Measurements from ENCODE around the gene ANXA4. TPM values are rescaled to one million over a fixed set of nuclear protein-coding genes. Genes with fewer than 3 reads are reported as not detected.

Gene ANXA4
- total and polyA plus RNA-seq, 2 of the 13 experiments (the other 11 are each of a cell fraction or from before 2014, with no cell fraction given) = 155 to 168 TPM

GRCh38 chr2:69829256-69830044 is 87.5 kb downstream of the ANXA4 start, which contains the start of gene GMCL1 (continued):
- TF ChIP-seq SP1 (IDR thresholded peaks at IDR 0.05) = no peak; the same call in 1 of the 2 replicates
- peak; percentile 100 for TF ChIP-seq SP1 (CRISPR knock-in tag; IDR thresholded peaks at IDR 0.05)
- TF ChIP-seq KDM2A (CRISPR knock-in tag; IDR thresholded peaks at IDR 0.05; ENCODE audit: borderline replicate concordance, low read depth) = peak; percentile 98
- no peak for TF ChIP-seq TCF7 (IDR thresholded peaks at IDR 0.05; ENCODE audit: low read depth)
- TF ChIP-seq RBM22 (optimal IDR thresholded peaks at IDR 0.05; ENCODE audit: low read length) = no peak
- TF ChIP-seq RBFOX2 (IDR thresholded peaks at IDR 0.05; ENCODE audit: low read depth, low read length) = peak; percentile 97
- TF ChIP-seq ARHGAP35 (CRISPR knock-in tag; IDR thresholded peaks at IDR 0.05; ENCODE audit: borderline replicate concordance) = peak; percentile 80; the same call in 1 of the 2 replicates
- TF ChIP-seq SNAPC5 (CRISPR knock-in tag; IDR thresholded peaks at IDR 0.05; ENCODE audit: borderline replicate concordance) = peak; percentile 64; the same call in 1 of the 2 replicates
- TF ChIP-seq SUZ12 (IDR thresholded peaks at IDR 0.05; ENCODE audit: low read depth, low read length) = no peak
- peak; percentile 38 for TF ChIP-seq ZNF333 (CRISPR knock-in tag; IDR thresholded peaks at IDR 0.05; ENCODE audit: borderline replicate concordance)
- no peak for TF ChIP-seq NPAS2 (CRISPR knock-in tag; IDR thresholded peaks at IDR 0.05; ENCODE audit: borderline replicate concordance)
- TF ChIP-seq ZNF570 (CRISPR knock-in tag; IDR thresholded peaks at IDR 0.05; ENCODE audit: borderline replicate concordance) = no peak
- TF ChIP-seq SOX6 (IDR thresholded peaks at IDR 0.05) = no peak
- TF ChIP-seq SOX6 (CRISPR knock-in tag; IDR thresholded peaks at IDR 0.05) = peak; percentile 83
- TF ChIP-seq ATF7 (IDR thresholded peaks at IDR 0.05) = no peak
- peak; percentile 75; the same call in 1 of the 2 replicates for TF ChIP-seq ATF7 (CRISPR knock-in tag; IDR thresholded peaks at IDR 0.05)
- TF ChIP-seq ZNF33B (CRISPR knock-in tag; IDR thresholded peaks at IDR 0.05) = peak; percentile 92
- peak; percentile 98 for TF ChIP-seq ZMYM4 (CRISPR knock-in tag; IDR thresholded peaks at IDR 0.05)
- peak; percentile 100 for TF ChIP-seq HDAC1 (CRISPR knock-in tag; IDR thresholded peaks at IDR 0.05)
- peak; percentile 99 for TF ChIP-seq MEIS1 (CRISPR knock-in tag; IDR thresholded peaks at IDR 0.05; ENCODE audit: borderline replicate concordance)
- TF ChIP-seq ZNF670 (CRISPR knock-in tag; IDR thresholded peaks at IDR 0.05; ENCODE audit: borderline replicate concordance) = peak; percentile 51
- peak; percentile 91 for TF ChIP-seq ZBTB25 (CRISPR knock-in tag; IDR thresholded peaks at IDR 0.05)
- peak; percentile 81 for TF ChIP-seq ZNF639 (CRISPR knock-in tag; conservative IDR thresholded peaks at IDR 0.05)
- TF ChIP-seq MIER3 (CRISPR knock-in tag; IDR thresholded peaks at IDR 0.05; ENCODE audit: borderline replicate concordance) = peak; percentile 98
- TF ChIP-seq KLF9 (CRISPR knock-in tag; IDR thresholded peaks at IDR 0.05; ENCODE audit: low read depth) = peak; percentile 100
- peak; percentile 69; the same call in 1 of the 2 replicates for TF ChIP-seq KDM1A (CRISPR knock-in tag; IDR thresholded peaks at IDR 0.05)
- no peak for TF ChIP-seq TCF7L2 (IDR thresholded peaks at IDR 0.05; ENCODE audit: low read depth, low read length)
- TF ChIP-seq ZNF468 (CRISPR knock-in tag; IDR thresholded peaks at IDR 0.05) = 0 out of 2 replicates have a peak, but pooled peaks have one; percentile 23

Measured in HepG2 (cell line).